Upper lobe of right lung (tissue), 1 donor: Measurements from ENCODE around the gene RPS3. TPM values are rescaled to one million over a fixed set of nuclear protein-coding genes. Genes with fewer than 3 reads are reported as not detected.
A peak's percentile ranks its signal among the peaks of the same experiment; 100 is the strongest.

Source experiments
- ATAC-seq: fragments of 200-7000 bp; cut with Tn5 transposase; one replicate; pipeline ENCODE4 v1.9.1; 2020; ENCODE audit warnings: mild to moderate bottlenecking, moderate library complexity
- DNase-seq: peaks from one replicate; pipeline ENCODE4 v3.0.0-alpha.2; 2020
- H3K27ac ChIP-seq: fragments of 200-600 bp; one replicate; pipeline ENCODE4 v1.8.0; 2022
- H3K27me3 ChIP-seq: fragments of 200-600 bp; one replicate; pipeline ENCODE4 v1.8.0; 2022; ENCODE audit warnings: mild to moderate bottlenecking
- H3K36me3 ChIP-seq: fragments of 200-600 bp; one replicate; pipeline ENCODE4 v1.8.0; 2022
- H3K4me1 ChIP-seq: fragments of 200-600 bp; one replicate; pipeline ENCODE4 v1.8.0; 2022
- H3K4me3 ChIP-seq: fragments of 200-600 bp; one replicate; pipeline ENCODE4 v1.8.0; 2022; ENCODE audit warnings: mild to moderate bottlenecking
- H3K9me3 ChIP-seq: fragments of 200-600 bp; one replicate; pipeline ENCODE4 v1.8.0; 2022
- intact Hi-C: fragments of 100-400 bp; cut with DNase I; formaldehyde crosslinking; loops from one replicate; pipeline ENCODE4 v1.11.0; 2022
- total RNA-seq: library from RNA; stranded (reverse); fragmentation: NEBNext Ultra II Directional; extraction: Animal tissue kit (Norgen Biotek cat#: 25700); gene quantifications from one replicate; pipeline ENCODE4 v1.2.1, GENCODE V29; 2021
- TF ChIP-seq, protein P1 (sequence below): fragments of 200-600 bp; IDR thresholded peaks from one replicate; pipeline ENCODE4 v1.8.0; 2022; ENCODE audit warnings: antibody characterized with exemption
- donor health status: DM: no; HTN: yes; CAD: no; lungs with severe emphysema.

The RPS3 gene
- total RNA-seq, 1 donor from 2014 or later = 1,778 TPM

DNA sequence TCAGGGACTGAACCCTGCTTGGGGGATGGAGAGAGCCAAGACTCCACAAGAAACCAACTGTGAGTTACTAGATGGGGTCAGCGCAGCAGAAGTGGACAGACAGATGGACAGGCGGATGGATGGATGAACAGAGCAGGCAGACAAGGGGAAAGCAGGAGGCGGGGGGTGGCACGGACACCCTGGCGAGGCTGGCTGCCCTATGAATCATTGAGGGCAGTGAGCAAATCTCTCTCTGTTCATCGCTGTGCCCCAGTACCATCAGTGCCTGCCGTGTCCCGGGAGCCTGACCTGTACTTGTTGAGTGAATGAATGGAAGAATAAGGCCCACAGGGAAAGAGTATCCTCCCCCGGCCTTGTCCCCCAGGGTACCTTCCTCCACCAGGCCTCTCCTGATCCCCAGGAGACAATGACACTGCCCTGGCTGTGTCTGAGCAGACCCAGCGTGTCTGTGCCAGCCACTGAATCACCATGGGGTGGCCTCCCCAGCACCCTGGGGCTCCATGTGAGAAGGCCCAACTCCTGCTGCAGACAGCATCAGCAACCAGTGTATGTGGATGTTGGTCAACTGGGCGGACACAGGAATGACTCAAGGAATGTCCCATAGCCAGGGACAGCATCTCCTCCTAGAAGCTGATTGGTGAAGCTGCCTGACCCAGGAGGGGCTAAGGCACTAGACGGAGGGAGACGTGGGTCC is 38.8 kb downstream of the RPS3 start:
- TF ChIP-seq, protein P1, sequence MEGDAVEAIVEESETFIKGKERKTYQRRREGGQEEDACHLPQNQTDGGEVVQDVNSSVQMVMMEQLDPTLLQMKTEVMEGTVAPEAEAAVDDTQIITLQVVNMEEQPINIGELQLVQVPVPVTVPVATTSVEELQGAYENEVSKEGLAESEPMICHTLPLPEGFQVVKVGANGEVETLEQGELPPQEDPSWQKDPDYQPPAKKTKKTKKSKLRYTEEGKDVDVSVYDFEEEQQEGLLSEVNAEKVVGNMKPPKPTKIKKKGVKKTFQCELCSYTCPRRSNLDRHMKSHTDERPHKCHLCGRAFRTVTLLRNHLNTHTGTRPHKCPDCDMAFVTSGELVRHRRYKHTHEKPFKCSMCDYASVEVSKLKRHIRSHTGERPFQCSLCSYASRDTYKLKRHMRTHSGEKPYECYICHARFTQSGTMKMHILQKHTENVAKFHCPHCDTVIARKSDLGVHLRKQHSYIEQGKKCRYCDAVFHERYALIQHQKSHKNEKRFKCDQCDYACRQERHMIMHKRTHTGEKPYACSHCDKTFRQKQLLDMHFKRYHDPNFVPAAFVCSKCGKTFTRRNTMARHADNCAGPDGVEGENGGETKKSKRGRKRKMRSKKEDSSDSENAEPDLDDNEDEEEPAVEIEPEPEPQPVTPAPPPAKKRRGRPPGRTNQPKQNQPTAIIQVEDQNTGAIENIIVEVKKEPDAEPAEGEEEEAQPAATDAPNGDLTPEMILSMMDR = no peak
- DNase-seq (no peak), ATAC-seq (no peak)
- no peaks in the 10 kb centered on the region for H3K27me3 ChIP-seq
- no peaks in the 10 kb centered on the region for H3K36me3 ChIP-seq
- intact Hi-C loops = no loop called here
- H3K9me3 ChIP-seq = no peaks in the 10 kb centered on the region
- no peak overlapping the region for H3K27ac ChIP-seq
- H3K4me1 ChIP-seq = no peaks in the 10 kb centered on the region
- H3K4me3 ChIP-seq = no peak overlapping the region

- Histone ChIP-seq H3K4me3 (no peak overlapping the region), H3K36me3 (no peaks in the 10 kb centered on the region), H3K9me3 (no peaks in the 10 kb centered on the region), H3K27me3 (no peaks in the 10 kb centered on the region), H3K27ac (no peak overlapping the region), H3K4me1 (no peaks in the 10 kb centered on the region)
- TF ChIP-seq, protein P1 = no peak
- ATAC-seq (no peak), DNase-seq (no peak)
- intact Hi-C loops = no loop called here
Observed at GRCh38 chr11:75439026-75439425, 39.7 kb downstream of the RPS3 start.

GRCh38 chr11:75439495-75440120 is 40.3 kb downstream of the RPS3 start:
- Histone ChIP-seq H3K27me3 (no peaks in the 10 kb centered on the region), H3K4me1 (no peaks in the 10 kb centered on the region), H3K4me3 (no peak overlapping the region), H3K27ac (no peak overlapping the region), H3K36me3 (no peaks in the 10 kb centered on the region), H3K9me3 (no peaks in the 10 kb centered on the region)
- TF ChIP-seq, protein P1 = no peak
- intact Hi-C loops = no loop called here
- ATAC-seq (no peak), DNase-seq (no peak)

GRCh38 chr11:75440960-75441803 is 41.9 kb downstream of the RPS3 start:
- intact Hi-C loops = no loop called here
- TF ChIP-seq, protein P1 = no peak
- Histone ChIP-seq H3K36me3 (no peaks in the 10 kb centered on the region), H3K4me1 (no peaks in the 10 kb centered on the region), H3K9me3 (no peaks in the 10 kb centered on the region), H3K27ac (no peak overlapping the region), H3K27me3 (no peaks in the 10 kb centered on the region), H3K4me3 (no peak overlapping the region)
- ATAC-seq (no peak), DNase-seq (no peak)

DNA sequence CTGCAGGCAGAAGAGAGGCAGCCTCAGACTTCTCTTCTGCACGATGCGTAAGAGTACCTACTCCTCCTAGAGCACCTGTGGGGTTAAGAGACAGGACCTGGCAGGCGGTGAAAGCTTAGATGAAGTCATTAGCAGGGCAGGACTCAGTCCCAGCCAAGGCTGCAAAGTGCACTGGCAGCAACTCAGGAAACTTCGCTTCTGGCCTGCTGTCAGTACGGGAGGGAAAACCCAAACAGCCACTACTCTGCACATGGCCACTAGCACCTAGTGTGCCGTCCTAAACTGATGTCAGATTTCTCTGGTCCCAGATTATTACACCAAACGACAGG is 42.5 kb downstream of the RPS3 start:
- no peaks in the 10 kb centered on the region for H3K9me3 ChIP-seq
- DNase-seq = no peak
- TF ChIP-seq, protein P1 = no peak
- peak; percentile 50 for ATAC-seq
- intact Hi-C loops = no loop called here
- no peaks in the 10 kb centered on the region for H3K4me1 ChIP-seq
- no peaks in the 10 kb centered on the region for H3K27me3 ChIP-seq
- H3K36me3 ChIP-seq = no peaks in the 10 kb centered on the region
- no peak overlapping the region for H3K4me3 ChIP-seq
- no peak overlapping the region for H3K27ac ChIP-seq
